KMS-11 (cell line): Measurements from ENCODE around the gene PPP1R12B.
"Not testable (repeated sequence)": the region's sequence is repeated elsewhere in the genome, so short reads cannot be mapped to it uniquely, and the experiment has no call there.

ENCODE experiments used
- H2AFZ ChIP-seq: fragments of 200-600 bp; sonication (generic); 2 replicates; pipeline ENCODE4 v1.6.1; 2016; ENCODE audit warnings: antibody characterized with exemption, mixed run types, low read depth
- H3K27ac ChIP-seq: fragments of 200-600 bp; sonication (generic); 2 replicates; pipeline ENCODE4 v1.6.1; 2016; ENCODE audit warnings: mild to moderate bottlenecking, mixed run types
- H3K27me3 ChIP-seq: fragments of 200-600 bp; sonication (generic); 2 replicates; pipeline ENCODE4 v1.6.1; 2017; ENCODE audit warnings: mild to moderate bottlenecking, low read depth, mixed run types, moderate library complexity; ENCODE audit not compliant: insufficient read depth
- H3K36me3 ChIP-seq: fragments of 200-600 bp; sonication (generic); 2 replicates; pipeline ENCODE4 v1.6.1; 2017; ENCODE audit warnings: mild to moderate bottlenecking, mixed run types; ENCODE audit not compliant: insufficient read depth
- H3K4me1 ChIP-seq: fragments of 200-600 bp; sonication (generic); 2 replicates; pipeline ENCODE4 v1.6.1; 2016; ENCODE audit warnings: mild to moderate bottlenecking, low read depth, mixed run types; ENCODE audit not compliant: poor library complexity, severe bottlenecking
- H3K4me2 ChIP-seq: fragments of 200-600 bp; sonication (generic); 2 replicates; pipeline ENCODE4 v1.7.0; 2016; ENCODE audit warnings: mild to moderate bottlenecking, mixed run types
- H3K4me3 ChIP-seq: fragments of 200-600 bp; sonication (generic); IDR thresholded peaks from 2 replicates; pipeline ENCODE4 v1.6.1; 2017; ENCODE audit warnings: low read depth, low read length, mixed read lengths; ENCODE audit not compliant: insufficient read depth
- H3K79me2 ChIP-seq: fragments of 200-600 bp; sonication (generic); 2 replicates; pipeline ENCODE4 v1.6.1; 2016; ENCODE audit warnings: low read depth, mixed run types; ENCODE audit not compliant: insufficient read depth
- H3K9ac ChIP-seq: fragments of 200-600 bp; sonication (generic); 2 replicates; pipeline ENCODE4 v1.6.1; 2016; ENCODE audit warnings: mild to moderate bottlenecking, mixed run types
- H4K20me1 ChIP-seq: fragments of 200-600 bp; sonication (generic); 2 replicates; pipeline ENCODE4 v1.6.1; 2016; ENCODE audit warnings: mild to moderate bottlenecking, mixed run types; ENCODE audit not compliant: insufficient read depth
- TF ChIP-seq, protein P1 (sequence below): fragments of 200-600 bp; sonication (generic); conservative IDR thresholded peaks from 2 replicates; pipeline ENCODE4 v1.6.1; 2017; ENCODE audit warnings: low read depth, mild to moderate bottlenecking, antibody characterized with exemption, low read length, moderate library complexity, mixed read lengths

PPP1R12B gene

DNA sequence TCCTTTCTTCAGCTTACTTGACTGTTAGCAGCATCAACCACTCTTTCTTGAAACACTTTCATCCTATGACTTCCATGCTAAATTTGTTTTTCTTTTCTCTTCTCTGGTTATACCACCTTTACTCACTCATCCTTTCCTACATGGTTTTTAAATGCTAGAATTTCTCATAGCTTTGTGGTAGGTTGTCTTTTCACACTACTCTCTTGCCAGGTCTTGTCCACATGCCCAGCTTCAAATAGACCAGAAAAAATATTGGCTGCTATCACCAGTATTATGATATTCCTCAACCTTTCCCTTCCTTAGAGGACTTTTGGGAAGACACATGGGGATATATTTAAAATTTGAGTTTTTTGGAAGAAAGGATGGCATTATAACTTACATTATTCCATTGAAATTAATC, 48.8 kb downstream of the PPP1R12B start:
- Histone ChIP-seq H3K4me1 (no peaks in the 10 kb centered on the region), H3K36me3 (no peaks in the 10 kb centered on the region), H3K79me2 (no peaks in the 10 kb centered on the region; the same call in 1 of the 2 replicates), H3K4me3 (no peak overlapping the region), H2AFZ (no peak overlapping the region), H3K9ac (no peak overlapping the region), H3K4me2 (no peak overlapping the region), H3K27me3 (no peaks in the 10 kb centered on the region), H3K27ac (no peak overlapping the region), H4K20me1 (no peaks in the 10 kb centered on the region)
- TF ChIP-seq, protein P1, sequence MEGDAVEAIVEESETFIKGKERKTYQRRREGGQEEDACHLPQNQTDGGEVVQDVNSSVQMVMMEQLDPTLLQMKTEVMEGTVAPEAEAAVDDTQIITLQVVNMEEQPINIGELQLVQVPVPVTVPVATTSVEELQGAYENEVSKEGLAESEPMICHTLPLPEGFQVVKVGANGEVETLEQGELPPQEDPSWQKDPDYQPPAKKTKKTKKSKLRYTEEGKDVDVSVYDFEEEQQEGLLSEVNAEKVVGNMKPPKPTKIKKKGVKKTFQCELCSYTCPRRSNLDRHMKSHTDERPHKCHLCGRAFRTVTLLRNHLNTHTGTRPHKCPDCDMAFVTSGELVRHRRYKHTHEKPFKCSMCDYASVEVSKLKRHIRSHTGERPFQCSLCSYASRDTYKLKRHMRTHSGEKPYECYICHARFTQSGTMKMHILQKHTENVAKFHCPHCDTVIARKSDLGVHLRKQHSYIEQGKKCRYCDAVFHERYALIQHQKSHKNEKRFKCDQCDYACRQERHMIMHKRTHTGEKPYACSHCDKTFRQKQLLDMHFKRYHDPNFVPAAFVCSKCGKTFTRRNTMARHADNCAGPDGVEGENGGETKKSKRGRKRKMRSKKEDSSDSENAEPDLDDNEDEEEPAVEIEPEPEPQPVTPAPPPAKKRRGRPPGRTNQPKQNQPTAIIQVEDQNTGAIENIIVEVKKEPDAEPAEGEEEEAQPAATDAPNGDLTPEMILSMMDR = no peak

DNA sequence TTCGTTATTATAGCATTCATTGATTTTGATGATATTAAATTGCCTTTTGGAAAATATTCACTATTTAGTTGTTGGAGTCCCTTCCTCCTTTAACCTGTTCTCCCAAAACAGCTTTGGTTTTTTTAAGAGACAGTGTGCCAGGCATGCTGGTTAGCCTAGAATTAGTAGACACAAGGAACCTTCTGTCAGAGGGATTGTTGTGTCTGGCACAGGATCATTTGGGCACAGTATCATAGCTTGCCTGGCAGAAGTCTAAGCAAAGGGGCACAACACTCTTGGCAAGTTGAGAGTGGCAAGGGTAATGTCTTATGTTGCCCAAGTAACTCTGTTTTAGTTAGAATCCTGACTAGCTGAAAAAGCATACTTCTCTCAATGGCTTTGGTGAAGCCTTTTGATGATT, 49.9 kb downstream of the PPP1R12B start:
- not testable (repeated sequence) for H3K27ac ChIP-seq, H3K4me1 ChIP-seq, H4K20me1 ChIP-seq, H3K9ac ChIP-seq, H3K27me3 ChIP-seq, H2AFZ ChIP-seq, H3K36me3 ChIP-seq, H3K4me3 ChIP-seq, H3K4me2 ChIP-seq, H3K79me2 ChIP-seq

DNA sequence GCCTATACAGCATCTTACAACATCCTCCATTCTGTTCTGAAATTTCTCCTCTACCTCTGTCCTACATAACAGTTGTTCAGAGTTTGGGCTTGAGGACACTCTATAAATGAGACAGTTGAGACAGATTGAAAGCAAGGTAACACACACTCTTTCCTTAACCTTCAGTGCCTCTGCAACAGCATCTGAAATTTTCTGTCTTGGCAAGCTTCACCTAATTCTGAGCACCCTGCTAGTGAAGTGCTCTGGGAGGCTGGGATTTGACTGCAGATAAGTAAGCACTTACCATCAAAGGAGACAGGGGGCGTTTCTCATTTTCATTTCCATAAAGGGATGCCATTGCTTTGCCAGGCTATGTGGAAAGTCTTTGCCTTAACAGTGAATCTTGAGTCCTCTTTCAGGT, 53.3 kb downstream of the PPP1R12B start:
- H3K27ac ChIP-seq, H3K79me2 ChIP-seq, H4K20me1 ChIP-seq, H3K9ac ChIP-seq, H3K27me3 ChIP-seq, H3K4me1 ChIP-seq, H3K4me2 ChIP-seq, H2AFZ ChIP-seq, H3K4me3 ChIP-seq, H3K36me3 ChIP-seq: not testable (repeated sequence)

DNA sequence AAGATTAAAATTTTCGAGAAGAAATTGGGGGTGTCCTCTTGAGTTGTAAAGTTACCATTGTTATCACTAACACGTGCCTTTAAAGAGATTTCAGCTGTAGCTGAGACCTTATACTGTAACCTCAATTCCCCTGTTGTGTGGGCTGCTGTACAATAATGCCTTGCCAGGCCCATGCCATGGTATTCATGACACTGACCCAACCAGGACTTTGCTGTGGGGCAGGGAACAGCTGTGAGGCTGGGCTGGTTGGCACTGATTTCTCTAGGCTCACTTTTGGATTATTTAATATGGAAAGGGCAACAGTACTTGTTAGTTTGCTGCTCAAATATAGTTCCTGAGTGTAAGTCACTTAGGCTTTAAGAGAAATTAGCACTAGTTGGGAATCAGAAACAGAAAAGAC, 54.9 kb downstream of the PPP1R12B start:
- H4K20me1 ChIP-seq, H3K36me3 ChIP-seq, H3K79me2 ChIP-seq, H3K4me3 ChIP-seq, H3K4me1 ChIP-seq, H3K27me3 ChIP-seq, H3K4me2 ChIP-seq, H3K9ac ChIP-seq, H3K27ac ChIP-seq, H2AFZ ChIP-seq: not testable (repeated sequence)

DNA sequence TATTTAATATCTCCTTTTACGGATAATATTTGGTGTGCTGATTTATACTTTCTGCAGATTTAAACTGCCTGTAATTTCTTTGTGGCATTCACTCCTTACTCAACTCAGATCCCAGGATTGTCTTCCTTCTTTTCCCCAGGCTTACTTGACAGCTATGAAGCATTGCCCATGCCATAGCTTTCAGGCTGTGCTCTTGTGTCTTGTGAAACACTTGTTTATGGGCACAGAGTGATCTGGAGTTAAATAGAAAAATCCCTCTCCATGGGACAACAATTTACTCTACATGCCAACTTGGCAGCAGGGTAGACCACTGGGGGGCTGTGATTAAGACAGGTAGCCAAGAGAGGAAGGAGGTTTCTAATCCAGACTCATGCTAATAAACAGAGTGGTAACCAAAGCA, 57.4 kb downstream of the PPP1R12B start:
- TF ChIP-seq, protein P1 = no peak
- peaks cover 5% of the 10 kb centered on the region; the same call in 1 of the 2 replicates for H3K79me2 ChIP-seq
- H3K27ac ChIP-seq = no peak overlapping the region
- no peak overlapping the region for H2AFZ ChIP-seq
- no peak overlapping the region for H3K4me3 ChIP-seq
- no peaks in the 10 kb centered on the region for H3K27me3 ChIP-seq
- peaks cover 16% of the 10 kb centered on the region for H3K4me1 ChIP-seq
- H3K9ac ChIP-seq = no peak overlapping the region
- H3K36me3 ChIP-seq = no peaks in the 10 kb centered on the region
- H3K4me2 ChIP-seq = no peak overlapping the region
- no peaks in the 10 kb centered on the region for H4K20me1 ChIP-seq

DNA sequence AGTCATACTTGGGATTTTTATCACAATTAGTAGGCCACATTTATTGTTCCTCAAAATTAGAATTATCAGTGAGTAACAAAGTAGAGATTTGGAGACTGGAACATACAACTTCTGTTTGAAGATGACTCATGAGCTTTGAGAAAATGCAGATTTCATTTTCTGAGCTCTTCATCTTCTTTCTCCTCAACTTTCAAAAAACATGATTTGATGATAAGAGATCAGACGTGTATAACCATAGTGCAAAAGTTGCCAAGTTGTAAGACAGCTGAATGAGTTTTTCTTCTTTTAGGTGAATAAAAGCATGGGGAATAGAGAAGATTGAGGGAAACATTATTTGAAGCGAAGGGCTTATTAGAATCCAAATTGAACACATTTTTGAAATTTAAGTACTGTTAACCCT, 58.4 kb downstream of the PPP1R12B start:
- not testable (repeated sequence) for H3K27ac ChIP-seq, H3K36me3 ChIP-seq, H3K9ac ChIP-seq

DNA sequence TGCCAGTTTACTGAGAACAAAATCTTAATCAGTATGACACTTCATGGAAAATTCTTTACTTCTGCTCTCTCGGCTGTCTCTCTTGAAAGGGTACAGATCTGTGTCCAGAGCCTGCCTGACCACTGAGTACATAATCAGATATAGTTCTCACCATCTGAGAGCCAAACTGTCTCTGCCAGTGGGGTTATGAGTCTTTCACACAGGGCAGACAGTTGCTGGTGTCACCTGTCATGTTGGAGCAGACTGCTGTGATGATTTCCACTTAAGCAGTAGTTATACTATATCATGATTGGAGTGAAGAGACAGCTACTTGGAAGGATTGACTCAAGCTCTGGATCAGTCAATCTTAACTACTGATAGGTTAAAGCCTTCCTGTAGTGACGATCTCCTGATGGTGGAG, 58.9 kb downstream of the PPP1R12B start:
- not testable (repeated sequence) for H4K20me1 ChIP-seq, H3K4me2 ChIP-seq, H3K27me3 ChIP-seq, H2AFZ ChIP-seq, H3K36me3 ChIP-seq, H3K79me2 ChIP-seq, H3K9ac ChIP-seq, H3K4me3 ChIP-seq, H3K27ac ChIP-seq
- H3K4me1 ChIP-seq = peaks cover 27% of the 10 kb centered on the region

More for the DNA sequence above, 58.4 kb downstream of the PPP1R12B start:
- H4K20me1 ChIP-seq, H3K4me2 ChIP-seq, H3K4me3 ChIP-seq, H3K27me3 ChIP-seq, H2AFZ ChIP-seq, H3K79me2 ChIP-seq: not testable (repeated sequence)
- H3K4me1 ChIP-seq = peaks cover 25% of the 10 kb centered on the region

DNA sequence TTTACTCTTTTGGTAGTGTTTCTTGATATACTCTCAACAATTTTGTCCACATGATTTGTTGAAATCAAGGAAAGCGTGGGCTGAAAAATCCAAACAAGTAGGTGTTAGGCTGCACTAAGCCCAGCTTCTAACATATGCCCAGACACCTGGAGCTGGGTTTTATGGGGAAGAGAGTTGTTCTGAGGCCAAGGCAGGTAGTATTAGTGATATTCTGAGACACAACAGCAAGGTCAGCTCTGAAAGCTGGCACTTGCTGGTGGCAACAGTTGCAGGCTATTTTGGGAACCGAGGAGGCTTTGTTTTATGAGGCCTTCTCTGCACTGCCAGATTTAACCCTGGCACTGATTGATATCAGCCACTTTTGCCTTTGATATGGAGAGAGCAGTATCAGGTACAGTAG, 61.8 kb downstream of the PPP1R12B start:
- peak overlapping the region; percentile 28; the same call in 1 of the 2 replicates for H3K27ac ChIP-seq
- H3K4me3 ChIP-seq = peak overlapping the region; percentile 40
- not testable (repeated sequence) for H2AFZ ChIP-seq, H3K79me2 ChIP-seq, H4K20me1 ChIP-seq, H3K36me3 ChIP-seq, H3K27me3 ChIP-seq, H3K9ac ChIP-seq
- peaks cover 27% of the 10 kb centered on the region for H3K4me1 ChIP-seq
- H3K4me2 ChIP-seq = peak overlapping the region; percentile 43

DNA sequence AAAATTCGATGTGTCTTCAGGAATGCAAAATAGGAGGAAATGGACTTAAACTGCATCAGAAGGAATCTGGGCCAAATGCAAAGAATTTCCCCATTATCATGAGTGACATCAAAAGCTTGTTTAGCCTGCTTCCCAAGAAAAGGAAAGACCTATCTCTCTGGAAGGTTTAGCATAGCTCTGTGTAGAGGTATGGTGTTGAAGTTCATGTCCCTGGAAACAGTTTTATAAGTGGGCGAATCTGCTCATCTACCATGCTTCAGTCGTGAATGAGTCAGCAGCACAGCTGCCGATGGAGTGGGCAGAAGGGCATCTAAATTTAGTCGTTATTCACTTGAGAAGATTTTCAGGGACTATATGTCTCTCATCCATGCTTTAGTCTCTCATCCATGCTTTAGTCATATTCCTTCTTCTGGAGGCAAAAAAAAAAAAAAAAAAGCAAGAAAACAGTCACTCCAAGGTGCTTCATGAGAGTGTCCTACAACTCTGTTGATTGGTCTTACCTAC, 62.4 kb downstream of the PPP1R12B start:
- not testable (repeated sequence) for H3K79me2 ChIP-seq, H2AFZ ChIP-seq, H4K20me1 ChIP-seq, H3K27me3 ChIP-seq, H3K36me3 ChIP-seq, H3K9ac ChIP-seq
- Histone ChIP-seq H3K27ac (peak overlapping the region; percentile 28; the same call in 1 of the 2 replicates), H3K4me3 (peak overlapping the region; percentile 40), H3K4me1 (peaks cover 27% of the 10 kb centered on the region), H3K4me2 (peak overlapping the region; percentile 43)
